Fibroblast of skin of back (primary cell): ENCODE results near the gene AK4.
A peak's percentile ranks its signal among the peaks of the same experiment; 100 is the strongest.

Experiments used
- DNase-seq: peaks from one replicate; pipeline ENCODE4 v3.0.0-alpha.2; 2013

Gene AK4

GRCh38 chr1:65253800-65254319 is 105.9 kb downstream of the AK4 start:
- DNase-seq: no peak

GRCh38 chr1:65254320-65255034 is 106.5 kb downstream of the AK4 start:
- DNase-seq: peak; percentile 70

GRCh38 chr1:65255035-65255655 is 107.1 kb downstream of the AK4 start:
- peak; percentile 19 for DNase-seq

- no peak for DNase-seq
Measured at GRCh38 chr1:65255656-65256050, 107.7 kb downstream of the AK4 start.

- DNase-seq: no peak
Measured at GRCh38 chr1:65256860-65257708, 109.1 kb downstream of the AK4 start.

GRCh38 chr1:65258106-65258505 is 110.1 kb downstream of the AK4 start:
- DNase-seq: no peak

GRCh38 chr1:65259816-65260215 is 111.8 kb downstream of the AK4 start:
- no peak for DNase-seq

- DNase-seq: peak; percentile 94
Measured at GRCh38 chr1:65260851-65261473, 113.0 kb downstream of the AK4 start.

- no peak for DNase-seq
Measured at GRCh38 chr1:65263286-65263685, 115.3 kb downstream of the AK4 start.

GRCh38 chr1:65264197-65264929 is 116.4 kb downstream of the AK4 start:
- DNase-seq: peak; percentile 85

GRCh38 chr1:65265296-65265650 is 117.3 kb downstream of the AK4 start:
- DNase-seq: no peak

- peak; percentile 70 for DNase-seq
Measured at GRCh38 chr1:65265651-65266351, 117.8 kb downstream of the AK4 start.

GRCh38 chr1:65266476-65266875 is 118.5 kb downstream of the AK4 start:
- DNase-seq: no peak

GRCh38 chr1:65267271-65267670 is 119.3 kb downstream of the AK4 start:
- no peak for DNase-seq

GRCh38 chr1:65267683-65268082 is 119.7 kb downstream of the AK4 start:
- no peak for DNase-seq

- DNase-seq: no peak
Measured at GRCh38 chr1:65269612-65270011, 121.6 kb downstream of the AK4 start.

- no peak for DNase-seq
Measured at GRCh38 chr1:65276197-65276939, 128.4 kb downstream of the AK4 start.

GRCh38 chr1:65277605-65278347 is 129.8 kb downstream of the AK4 start:
- DNase-seq: no peak

GRCh38 chr1:65278376-65279069 is 130.5 kb downstream of the AK4 start:
- peak; percentile 36 for DNase-seq
